ENCODE data around the gene VASN. TPM values are rescaled to one million over a fixed set of nuclear protein-coding genes. Genes with fewer than 3 reads are reported as not detected.
A peak's percentile ranks its signal among the peaks of the same experiment; 100 is the strongest.

The VASN gene
- total RNA-seq, 1 donor from 2014 or later: 37.6 TPM

GRCh38 chr16:4378161-4378666 is 6.6 kb downstream of the VASN start:
- Mint-ChIP-seq H3K27ac (peak overlapping the region; percentile 87), H3K4me1 (peaks cover 36% of the 10 kb centered on the region), H3K36me3 (peaks cover 2% of the 10 kb centered on the region), H3K4me3 (no peak overlapping the region), H3K27me3 (ENCODE audit: low read depth) (no peaks in the 10 kb centered on the region), H3K9me3 (no peaks in the 10 kb centered on the region)
- no peak for TF ChIP-seq CTCF (IDR thresholded peaks at IDR 0.05; ENCODE audit: unreplicated experiment)
- no peak for DNase-seq (ENCODE audit: low spot score in 2 of 2, unreplicated experiment in 2 of 2)

DNA sequence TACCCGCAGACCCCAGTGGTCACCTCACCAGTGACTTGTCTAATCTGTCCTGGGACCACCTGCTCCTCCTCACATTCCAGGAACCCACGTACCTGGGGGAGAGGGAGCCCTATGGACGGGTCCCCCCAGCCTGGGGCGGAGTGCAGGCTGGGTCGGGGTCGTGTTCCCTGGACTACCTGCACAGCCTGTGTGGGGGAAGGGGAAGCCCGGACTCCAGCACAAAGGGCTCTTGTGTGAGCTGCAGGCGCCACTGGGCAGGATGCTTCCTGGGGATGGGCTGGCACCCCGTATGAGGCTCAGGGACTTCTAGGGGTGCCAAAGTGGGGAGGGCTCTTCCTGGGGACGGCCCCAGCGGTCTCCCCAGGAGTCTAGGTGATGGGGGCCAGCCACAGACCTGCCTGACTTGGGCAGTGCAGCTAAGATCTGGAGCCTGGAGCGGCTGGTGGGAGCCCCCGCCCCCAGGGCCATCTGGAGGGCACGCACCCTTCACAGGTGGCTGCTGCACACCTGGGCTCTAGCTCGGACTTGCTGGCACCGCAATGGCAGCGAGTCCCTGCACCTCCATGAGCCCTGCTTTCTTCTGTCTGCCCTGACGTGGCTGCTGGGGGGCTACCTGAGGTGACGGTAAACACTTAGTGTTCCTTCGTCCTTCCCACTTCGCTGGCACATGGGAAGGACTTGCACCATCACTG is 7.5 kb downstream of the VASN start:
- Mint-ChIP-seq H3K36me3 (peaks cover 2% of the 10 kb centered on the region), H3K4me1 (peaks cover 30% of the 10 kb centered on the region), H3K27ac (no peak overlapping the region), H3K9me3 (no peaks in the 10 kb centered on the region), H3K27me3 (ENCODE audit: low read depth) (no peaks in the 10 kb centered on the region), H3K4me3 (no peak overlapping the region)
- no peak for TF ChIP-seq CTCF (IDR thresholded peaks at IDR 0.05; ENCODE audit: unreplicated experiment)
- DNase-seq (ENCODE audit: low spot score in 2 of 2, unreplicated experiment in 2 of 2): no peak

DNA sequence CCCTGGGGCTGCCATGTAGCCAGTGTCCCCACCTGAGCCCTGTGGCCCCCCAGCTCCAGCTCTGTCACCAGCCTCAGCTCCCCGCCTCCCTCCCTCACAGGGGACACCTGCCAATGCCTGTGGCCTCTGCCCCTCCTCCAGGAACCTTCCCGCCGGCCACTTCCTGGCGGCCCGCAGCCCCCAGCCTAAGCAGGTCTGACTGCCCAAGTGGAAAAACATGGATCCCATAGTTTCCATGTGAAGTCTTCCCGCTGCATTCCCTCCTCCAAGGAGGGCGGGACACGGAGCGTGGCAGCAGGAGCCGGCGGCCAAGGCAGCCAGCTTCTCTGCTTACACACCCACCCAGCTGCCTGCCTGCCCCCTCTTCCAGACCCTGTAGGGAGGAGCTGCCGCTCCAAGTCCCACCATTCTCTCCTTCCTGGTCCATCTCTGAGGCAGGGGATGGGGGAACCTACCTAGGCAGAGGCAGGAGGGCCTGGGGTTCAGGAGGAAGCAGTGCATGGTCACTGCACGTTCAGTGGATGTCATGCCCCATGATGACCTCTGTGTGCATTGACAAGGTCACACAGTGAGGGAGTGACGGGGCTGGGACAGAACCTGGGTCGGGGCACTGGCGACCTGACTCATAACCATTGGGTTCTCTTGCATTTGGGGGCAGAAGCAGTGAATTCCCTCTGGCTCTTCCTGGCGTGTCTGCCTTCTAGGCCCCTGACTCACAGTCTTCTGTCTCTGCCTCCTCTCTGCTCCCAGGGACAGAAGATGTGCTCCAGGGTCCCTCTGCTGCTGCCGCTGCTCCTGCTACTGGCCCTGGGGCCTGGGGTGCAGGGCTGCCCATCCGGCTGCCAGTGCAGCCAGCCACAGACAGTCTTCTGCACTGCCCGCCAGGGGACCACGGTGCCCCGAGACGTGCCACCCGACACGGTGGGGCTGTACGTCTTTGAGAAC is 8.7 kb downstream of the VASN start:
- DNase-seq (ENCODE audit: low spot score in 2 of 2, unreplicated experiment in 2 of 2): no peak
- Mint-ChIP-seq H3K9me3 (no peaks in the 10 kb centered on the region), H3K4me1 (peaks cover 26% of the 10 kb centered on the region), H3K36me3 (peaks cover 2% of the 10 kb centered on the region), H3K27me3 (ENCODE audit: low read depth) (no peaks in the 10 kb centered on the region), H3K4me3 (no peak overlapping the region), H3K27ac (peak overlapping the region; percentile 16)
- no peak for TF ChIP-seq CTCF (IDR thresholded peaks at IDR 0.05; ENCODE audit: unreplicated experiment)

DNA sequence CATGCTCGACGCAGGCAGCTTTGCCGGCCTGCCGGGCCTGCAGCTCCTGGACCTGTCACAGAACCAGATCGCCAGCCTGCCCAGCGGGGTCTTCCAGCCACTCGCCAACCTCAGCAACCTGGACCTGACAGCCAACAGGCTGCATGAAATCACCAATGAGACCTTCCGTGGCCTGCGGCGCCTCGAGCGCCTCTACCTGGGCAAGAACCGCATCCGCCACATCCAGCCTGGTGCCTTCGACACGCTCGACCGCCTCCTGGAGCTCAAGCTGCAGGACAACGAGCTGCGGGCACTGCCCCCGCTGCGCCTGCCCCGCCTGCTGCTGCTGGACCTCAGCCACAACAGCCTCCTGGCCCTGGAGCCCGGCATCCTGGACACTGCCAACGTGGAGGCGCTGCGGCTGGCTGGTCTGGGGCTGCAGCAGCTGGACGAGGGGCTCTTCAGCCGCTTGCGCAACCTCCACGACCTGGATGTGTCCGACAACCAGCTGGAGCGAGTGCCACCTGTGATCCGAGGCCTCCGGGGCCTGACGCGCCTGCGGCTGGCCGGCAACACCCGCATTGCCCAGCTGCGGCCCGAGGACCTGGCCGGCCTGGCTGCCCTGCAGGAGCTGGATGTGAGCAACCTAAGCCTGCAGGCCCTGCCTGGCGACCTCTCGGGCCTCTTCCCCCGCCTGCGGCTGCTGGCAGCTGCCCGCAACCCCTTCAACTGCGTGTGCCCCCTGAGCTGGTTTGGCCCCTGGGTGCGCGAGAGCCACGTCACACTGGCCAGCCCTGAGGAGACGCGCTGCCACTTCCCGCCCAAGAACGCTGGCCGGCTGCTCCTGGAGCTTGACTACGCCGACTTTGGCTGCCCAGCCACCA is 9.7 kb downstream of the VASN start:
- Mint-ChIP-seq H3K27me3 (ENCODE audit: low read depth) (no peaks in the 10 kb centered on the region), H3K4me1 (peaks cover 26% of the 10 kb centered on the region), H3K36me3 (peaks cover 2% of the 10 kb centered on the region), H3K4me3 (no peak overlapping the region), H3K9me3 (no peaks in the 10 kb centered on the region), H3K27ac (no peak overlapping the region)
- no peak for DNase-seq (ENCODE audit: low spot score in 2 of 2, unreplicated experiment in 2 of 2)
- TF ChIP-seq CTCF (IDR thresholded peaks at IDR 0.05; ENCODE audit: unreplicated experiment): no peak
